OCI-LY7 (cell line): ENCODE results near the gene ADRA2B. TPM values are rescaled to one million over a fixed set of nuclear protein-coding genes. Genes with fewer than 3 reads are reported as not detected.

ENCODE experiments used
- BruUV-seq: library from RNA; stranded (reverse); fragments of 400-500 nt; replicated peaks from 2 replicates; lab custom pipeline; 2021; lab: Mats Ljungman, UMichigan
- CTCF ChIA-PET: fragments of 300-600 bp; sonication (Branson Sonifier 250); formaldehyde crosslinking; loops from one replicate; lab custom pipeline; 2022; ENCODE audit warnings: antibody characterized with exemption; ENCODE audit not compliant: unreplicated experiment; lab: Charles Lee
- POLR2A ChIA-PET: fragments of 300-600 bp; sonication (Branson Sonifier 250); formaldehyde crosslinking; loops from one replicate; lab custom pipeline; 2022; ENCODE audit warnings: antibody characterized with exemption; lab: Charles Lee
- DNase-seq: peaks from one replicate; pipeline ENCODE4 v3.0.0-alpha.2; 2015; ENCODE audit warnings: low spot score
- H2AFZ ChIP-seq: fragments of 200-600 bp; sonication (generic), shearing (Covaris generic); 2 replicates; pipeline ENCODE4 v1.6.1; 2014; ENCODE audit warnings: mild to moderate bottlenecking, antibody characterized with exemption, low read length, moderate library complexity
- H3K27ac ChIP-seq: fragments of 200-600 bp; sonication (generic); 2 replicates; pipeline ENCODE4 v1.5.1; 2014; ENCODE audit warnings: mixed run types, low read depth, mild to moderate bottlenecking, moderate library complexity, low read length, inconsistent platforms; ENCODE audit not compliant: poor library complexity, severe bottlenecking
- H3K36me3 ChIP-seq: fragments of 200-600 bp; sonication (generic); 2 replicates; pipeline ENCODE4 v1.6.1; 2014; ENCODE audit warnings: mild to moderate bottlenecking, antibody characterized with exemption, low read length, moderate library complexity, mixed read lengths; ENCODE audit not compliant: insufficient read depth
- H3K4me1 ChIP-seq: fragments of 200-600 bp; sonication (generic); 2 replicates; pipeline ENCODE4 v1.5.1; 2014; ENCODE audit warnings: mild to moderate bottlenecking, low read length; ENCODE audit not compliant: insufficient read depth, poor library complexity, severe bottlenecking
- H3K4me2 ChIP-seq: fragments of 200-600 bp; sonication (generic); 2 replicates; pipeline ENCODE4 v1.6.1; 2014; ENCODE audit warnings: mild to moderate bottlenecking, low read length
- H3K4me3 ChIP-seq: fragments of 200-600 bp; sonication (generic); 2 replicates; pipeline ENCODE4 v1.5.1; 2014; ENCODE audit warnings: mild to moderate bottlenecking, low read depth, low read length; ENCODE audit not compliant: poor library complexity, severe bottlenecking
- H3K79me2 ChIP-seq: fragments of 200-600 bp; sonication (generic); 2 replicates; pipeline ENCODE4 v1.6.1; 2016; ENCODE audit warnings: low read depth, mild to moderate bottlenecking, low read length, moderate library complexity, mixed read lengths; ENCODE audit not compliant: insufficient read depth
- H3K9me2 ChIP-seq: fragments of 200-600 bp; sonication (generic); 2 replicates; pipeline ENCODE4 v1.6.1; 2016; ENCODE audit warnings: mild to moderate bottlenecking, low read length, mixed read lengths; ENCODE audit not compliant: insufficient read depth
- H3K9me3 ChIP-seq: fragments of 200-600 bp; sonication (generic); 2 replicates; pipeline ENCODE4 v1.6.1; 2014; ENCODE audit warnings: mild to moderate bottlenecking, mixed run types, low read length, mixed read lengths
- H4K20me1 ChIP-seq: fragments of 200-600 bp; sonication (generic); 2 replicates; pipeline ENCODE4 v1.6.1; 2014; ENCODE audit warnings: mild to moderate bottlenecking, antibody characterized with exemption, low read length, moderate library complexity, mixed read lengths; ENCODE audit not compliant: insufficient read depth
- EZH2phosphoT487 ChIP-seq: fragments of 200-600 bp; sonication (generic); IDR thresholded peaks from 2 replicates; pipeline ENCODE4 v1.6.1; 2018; ENCODE audit warnings: low read depth, borderline replicate concordance, mild to moderate bottlenecking, mixed run types, antibody characterized with exemption, low read length, moderate library complexity, mixed read lengths
- intact Hi-C: fragments of 100-400 bp; cut with micrococcal nuclease; formaldehyde crosslinking; loops from one replicate; pipeline ENCODE4 v1.10.0; 2022; ENCODE audit not compliant: unreplicated experiment
- total RNA-seq, 2 experiments: library from RNA; depleted of rRNA in 1 of 2; stranded (reverse); fragments of >200 nt in 1 of 2; shearing (Covaris generic) in 1 of 2; gene quantifications; 2 replicates each; pipeline ENCODE4 v1.2.3, GENCODE V29; 2014 to 2022
- TF ChIP-seq, protein P1 (sequence below): fragments of 200-600 bp; sonication (generic); conservative IDR thresholded peaks from 2 replicates; pipeline ENCODE4 v1.5.1; 2014; ENCODE audit warnings: mild to moderate bottlenecking, antibody characterized with exemption, low read length, moderate library complexity, mixed read lengths

ADRA2B gene
- total RNA-seq, 2 experiments from 2014 or later = 0.06 to 0.11 TPM

DNA sequence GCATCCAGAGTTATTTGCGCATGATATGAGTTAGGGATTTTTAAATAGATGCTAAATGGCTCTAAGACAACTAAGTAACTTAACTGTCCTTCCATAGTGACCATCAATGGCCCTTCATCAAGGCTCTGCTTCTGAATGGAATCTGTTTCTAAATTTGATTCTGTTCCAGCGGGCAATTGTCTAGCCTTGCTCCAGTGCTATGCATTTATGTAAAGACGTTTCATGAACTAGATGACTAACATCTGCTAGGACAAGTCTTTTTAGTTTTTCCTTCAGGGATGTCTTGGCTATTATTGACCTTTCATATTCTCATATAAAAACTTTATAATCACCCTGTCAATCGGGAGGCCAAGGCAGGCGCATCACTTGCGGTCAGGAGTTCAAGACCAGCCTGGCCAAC, 12.1 kb upstream of the ADRA2B start:
- Histone ChIP-seq H3K4me1 (no peaks in the 10 kb centered on the region), H3K79me2 (no peaks in the 10 kb centered on the region), H2AFZ (no peak overlapping the region), H3K36me3 (no peaks in the 10 kb centered on the region), H3K4me2 (no peak overlapping the region), H3K9me2 (no peaks in the 10 kb centered on the region), H4K20me1 (no peaks in the 10 kb centered on the region), H3K27ac (no peak overlapping the region), H3K9me3 (no peaks in the 10 kb centered on the region), H3K4me3 (no peak overlapping the region)
- ChIA-PET CTCF (no interaction called here), POLR2A (no interaction called here)
- no TSS peak for BruUV-seq
- intact Hi-C loops = no loop called here
- DNase-seq = no peak
- TF ChIP-seq EZH2phosphoT487 = no peak
- TF ChIP-seq, protein P1, sequence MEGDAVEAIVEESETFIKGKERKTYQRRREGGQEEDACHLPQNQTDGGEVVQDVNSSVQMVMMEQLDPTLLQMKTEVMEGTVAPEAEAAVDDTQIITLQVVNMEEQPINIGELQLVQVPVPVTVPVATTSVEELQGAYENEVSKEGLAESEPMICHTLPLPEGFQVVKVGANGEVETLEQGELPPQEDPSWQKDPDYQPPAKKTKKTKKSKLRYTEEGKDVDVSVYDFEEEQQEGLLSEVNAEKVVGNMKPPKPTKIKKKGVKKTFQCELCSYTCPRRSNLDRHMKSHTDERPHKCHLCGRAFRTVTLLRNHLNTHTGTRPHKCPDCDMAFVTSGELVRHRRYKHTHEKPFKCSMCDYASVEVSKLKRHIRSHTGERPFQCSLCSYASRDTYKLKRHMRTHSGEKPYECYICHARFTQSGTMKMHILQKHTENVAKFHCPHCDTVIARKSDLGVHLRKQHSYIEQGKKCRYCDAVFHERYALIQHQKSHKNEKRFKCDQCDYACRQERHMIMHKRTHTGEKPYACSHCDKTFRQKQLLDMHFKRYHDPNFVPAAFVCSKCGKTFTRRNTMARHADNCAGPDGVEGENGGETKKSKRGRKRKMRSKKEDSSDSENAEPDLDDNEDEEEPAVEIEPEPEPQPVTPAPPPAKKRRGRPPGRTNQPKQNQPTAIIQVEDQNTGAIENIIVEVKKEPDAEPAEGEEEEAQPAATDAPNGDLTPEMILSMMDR = no peak

GRCh38 chr2:96124406-96125265, 8.3 kb upstream of the ADRA2B start:
- intact Hi-C loops = no loop called here
- ChIA-PET POLR2A (no interaction called here), CTCF (no interaction called here)
- Histone ChIP-seq H3K9me2 (no peaks in the 10 kb centered on the region), H3K36me3 (no peaks in the 10 kb centered on the region), H2AFZ (no peak overlapping the region), H3K4me3 (no peak overlapping the region), H3K4me2 (no peak overlapping the region), H4K20me1 (no peaks in the 10 kb centered on the region), H3K27ac (no peak overlapping the region), H3K79me2 (no peaks in the 10 kb centered on the region), H3K9me3 (no peaks in the 10 kb centered on the region), H3K4me1 (peaks cover 11% of the 10 kb centered on the region)
- no peak for DNase-seq
- TF ChIP-seq, protein P1 = no peak
- no peak for TF ChIP-seq EZH2phosphoT487
- no TSS peak for BruUV-seq

GRCh38 chr2:96123936-96124335, 7.6 kb upstream of the ADRA2B start:
- no peaks in the 10 kb centered on the region for H3K9me2 ChIP-seq
- intact Hi-C loops = no loop called here
- H3K9me3 ChIP-seq = no peaks in the 10 kb centered on the region
- no peaks in the 10 kb centered on the region for H3K79me2 ChIP-seq
- TF ChIP-seq, protein P1 = no peak
- TF ChIP-seq EZH2phosphoT487 = no peak
- H3K27ac ChIP-seq = no peak overlapping the region
- no peaks in the 10 kb centered on the region for H3K36me3 ChIP-seq
- ChIA-PET POLR2A (no interaction called here), CTCF (no interaction called here)
- peaks cover 12% of the 10 kb centered on the region for H3K4me1 ChIP-seq
- BruUV-seq = no TSS peak
- no peak overlapping the region for H2AFZ ChIP-seq
- H3K4me3 ChIP-seq = no peak overlapping the region
- H4K20me1 ChIP-seq = no peaks in the 10 kb centered on the region
- H3K4me2 ChIP-seq = no peak overlapping the region
- no peak for DNase-seq
